Measurements from ENCODE around the gene PLCH1.

Gene PLCH1

GRCh38 chr3:155603302-155603701 lies 141.6 kb downstream of the PLCH1 start:
- DNase-seq: no peak

- DNase-seq: no peak
Measured at GRCh38 chr3:155602307-155602706, 142.6 kb downstream of the PLCH1 start.

DNA sequence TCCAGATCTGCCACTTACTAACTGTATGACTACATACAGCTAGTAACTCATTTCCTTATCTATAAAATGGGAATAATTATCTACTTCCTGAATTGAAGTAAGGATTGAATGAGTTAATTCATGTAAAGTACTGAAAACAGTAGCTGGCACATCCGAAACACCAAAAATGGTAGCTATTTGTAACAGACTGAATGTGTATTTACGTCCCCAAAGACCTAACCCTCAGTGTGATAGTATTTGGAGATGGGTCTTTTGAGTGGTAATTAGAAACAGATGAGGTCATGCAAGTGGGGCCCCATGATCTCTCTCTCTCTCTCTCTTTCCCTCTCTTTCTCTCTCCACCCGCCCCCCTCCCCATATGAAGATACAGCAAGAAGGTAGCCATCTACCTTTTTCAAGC lies 146.2 kb downstream of the PLCH1 start:
- DNase-seq: no peak

DNA sequence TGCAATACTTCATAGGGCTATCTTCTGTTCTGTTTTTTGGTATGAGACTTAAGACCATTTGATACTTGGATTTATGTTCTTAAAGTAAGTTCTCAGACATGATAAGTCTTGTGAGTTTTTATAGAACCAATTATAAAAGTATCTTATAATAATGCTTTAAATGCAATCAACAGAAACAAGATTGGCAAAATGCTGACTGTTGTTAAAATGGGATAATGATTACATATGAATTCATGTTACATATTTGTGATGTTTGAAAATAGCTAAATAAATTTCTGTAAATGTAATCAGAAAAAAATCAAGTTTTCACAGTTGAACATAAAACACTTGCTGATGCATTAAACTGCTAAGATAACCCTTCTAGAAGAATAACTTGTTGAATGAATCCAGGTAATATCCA lies 148.3 kb downstream of the PLCH1 start:
- no peak for DNase-seq

- no peak for DNase-seq
Measured at GRCh38 chr3:155595371-155595770, 149.5 kb downstream of the PLCH1 start.

DNA sequence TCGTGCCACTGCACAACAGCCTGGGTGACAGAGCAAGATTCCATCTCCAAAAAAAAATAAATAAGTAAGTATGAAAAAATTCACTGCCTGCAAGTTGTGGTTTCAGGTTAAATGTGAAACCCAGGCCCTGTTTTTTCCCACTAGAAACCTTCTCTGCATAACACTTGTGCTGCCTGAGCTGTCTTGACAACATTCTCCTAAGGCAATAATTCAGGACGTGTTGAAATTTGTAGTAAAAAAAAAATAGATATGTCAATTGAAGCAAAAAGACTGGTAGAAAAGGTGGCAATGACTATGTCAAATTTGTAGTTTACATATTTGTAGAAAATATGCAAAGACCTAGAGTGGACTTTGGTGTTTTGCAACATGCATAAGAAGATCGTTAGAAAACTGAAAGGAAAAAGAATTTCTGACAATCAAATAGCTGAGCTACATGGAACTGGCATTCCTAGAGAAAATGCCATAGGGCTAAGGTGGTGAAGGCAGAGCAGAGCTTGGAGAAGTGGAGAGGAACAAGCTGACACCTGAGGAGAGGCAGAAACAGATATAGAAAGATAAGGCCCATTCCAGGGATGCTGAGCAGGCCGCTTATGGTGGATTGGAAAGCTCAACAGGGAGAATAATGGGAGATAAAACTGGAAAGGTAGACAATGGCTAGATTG lies 150.2 kb downstream of the PLCH1 start:
- no peak for DNase-seq

GRCh38 chr3:155587581-155587980 lies 157.3 kb downstream of the PLCH1 start:
- no peak for DNase-seq

DNA sequence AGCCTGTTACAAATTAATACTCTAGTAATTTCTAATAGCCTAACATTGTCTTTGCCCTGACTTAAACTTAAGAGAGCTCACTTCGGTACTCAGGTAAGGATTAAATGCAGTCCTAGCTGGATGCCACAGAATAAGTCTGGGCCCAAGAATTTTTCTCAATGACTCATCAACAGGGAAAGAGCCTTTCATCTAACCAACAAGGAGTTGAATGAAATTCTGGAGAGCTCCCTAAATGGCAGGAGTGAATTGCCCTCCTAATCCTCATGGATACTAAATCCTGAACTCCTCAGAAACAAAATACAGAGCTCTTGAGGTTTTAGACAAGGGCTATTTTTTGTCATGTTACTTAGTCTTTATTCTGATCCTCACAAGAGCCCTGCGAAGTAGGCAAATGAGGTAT lies 159.5 kb downstream of the PLCH1 start:
- no peak for DNase-seq

GRCh38 chr3:155581579-155581978 lies 163.3 kb downstream of the PLCH1 start:
- DNase-seq: no peak

- no peak for DNase-seq
Measured at GRCh38 chr3:155572085-155572484, 172.8 kb downstream of the PLCH1 start.

DNA sequence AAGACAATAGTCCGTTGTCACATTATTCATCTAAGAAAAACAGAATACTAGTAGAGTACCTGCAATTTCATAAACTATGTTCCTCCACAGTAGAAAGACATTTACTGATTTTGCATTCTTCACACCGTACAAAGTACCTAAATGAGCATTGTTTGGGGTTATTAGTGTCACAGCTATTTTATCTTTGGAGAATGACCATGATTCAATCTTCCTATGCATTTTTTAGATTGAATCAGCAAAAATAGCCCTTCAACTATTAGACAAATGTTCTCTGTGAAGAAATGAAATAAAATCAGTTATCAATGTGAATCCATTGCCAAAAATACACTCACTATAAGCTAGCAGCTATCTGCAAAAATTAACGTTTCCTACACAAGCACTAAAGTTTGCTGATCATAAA lies 176.6 kb downstream of the PLCH1 start:
- no peak for DNase-seq

GRCh38 chr3:155560594-155560993 lies 184.3 kb downstream of the PLCH1 start:
- no peak for DNase-seq

GRCh38 chr3:155560135-155560534 lies 184.7 kb downstream of the PLCH1 start:
- DNase-seq: no peak

GRCh38 chr3:155556531-155556930 lies 188.3 kb downstream of the PLCH1 start:
- DNase-seq: no peak

- no peak for DNase-seq
Measured at GRCh38 chr3:155555479-155556060, 189.3 kb downstream of the PLCH1 start.

DNA sequence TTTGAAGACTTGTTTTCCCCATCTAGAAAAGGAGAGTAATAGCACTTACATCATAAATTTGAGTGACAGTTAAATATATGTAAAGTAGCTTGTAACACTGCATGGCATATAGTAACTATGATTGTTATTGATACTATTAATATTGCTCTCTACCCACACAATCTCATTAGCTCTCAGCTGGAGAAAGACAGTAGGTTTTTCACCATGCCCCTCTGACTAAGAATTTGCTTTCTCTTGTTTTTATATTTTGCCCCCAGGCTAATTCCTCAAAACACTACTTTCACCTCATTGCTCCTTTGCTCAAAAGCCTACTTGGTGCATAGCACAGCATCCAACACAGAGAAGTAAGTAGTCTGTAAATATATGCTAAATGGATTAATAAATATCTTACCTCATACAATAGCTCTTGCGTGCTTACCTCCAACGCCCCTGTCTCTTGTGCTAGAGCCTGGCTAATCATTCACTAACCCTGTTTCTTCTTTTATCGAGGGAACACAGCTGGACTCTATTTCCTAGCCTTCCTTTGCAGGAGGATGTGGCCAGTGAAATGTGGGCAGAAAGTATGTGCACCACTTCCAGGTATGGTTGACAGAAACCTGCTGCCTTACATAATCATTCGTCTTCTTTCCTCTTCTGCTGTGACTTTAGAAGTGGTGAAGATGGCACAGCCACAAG lies 190.0 kb downstream of the PLCH1 start:
- DNase-seq: no peak

- DNase-seq: no peak
Measured at GRCh38 chr3:155553780-155554179, 191.1 kb downstream of the PLCH1 start.

GRCh38 chr3:155553326-155553725 lies 191.5 kb downstream of the PLCH1 start:
- no peak for DNase-seq

DNA sequence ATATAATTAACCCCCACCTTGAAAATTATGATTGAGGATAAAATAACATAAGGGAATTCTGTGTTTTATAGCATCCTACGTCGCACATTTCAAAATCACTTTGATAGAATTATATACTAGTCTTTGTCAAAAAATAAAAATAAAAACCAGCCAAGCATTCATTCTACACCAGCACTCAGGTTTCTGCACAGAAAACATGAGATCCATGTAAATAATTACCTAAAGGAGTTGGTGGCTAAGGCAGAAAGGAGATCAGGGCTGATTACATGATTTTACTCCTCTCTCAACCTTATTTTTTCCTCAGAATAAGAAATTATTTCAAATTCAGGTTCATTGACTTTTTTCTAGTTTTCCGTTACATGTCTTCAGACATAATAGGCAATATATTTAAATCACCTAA lies 194.5 kb downstream of the PLCH1 start:
- DNase-seq: no peak

DNA sequence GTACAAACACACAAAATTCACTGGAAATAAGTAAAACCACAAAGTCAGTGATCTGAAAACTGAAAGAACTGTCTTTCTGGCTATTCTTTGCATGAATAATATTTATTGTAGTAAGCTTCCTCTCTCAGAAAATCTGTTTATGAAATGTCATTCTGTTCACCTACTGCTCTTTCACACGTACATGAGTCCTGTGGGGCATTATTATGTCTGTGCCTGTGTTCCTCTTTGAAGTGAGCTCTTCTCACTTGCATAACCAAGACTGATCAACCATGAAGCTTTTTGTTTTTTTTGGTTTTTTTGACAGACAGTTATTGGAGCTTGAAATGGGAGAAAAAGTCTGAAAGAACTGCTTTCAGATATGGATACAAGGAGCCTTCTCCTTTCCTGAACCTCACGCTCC lies 195.8 kb downstream of the PLCH1 start:
- DNase-seq: no peak

GRCh38 chr3:155548195-155548594 lies 196.7 kb downstream of the PLCH1 start:
- no peak for DNase-seq

GRCh38 chr3:155535098-155535497 lies 209.8 kb downstream of the PLCH1 start:
- DNase-seq: no peak

DNA sequence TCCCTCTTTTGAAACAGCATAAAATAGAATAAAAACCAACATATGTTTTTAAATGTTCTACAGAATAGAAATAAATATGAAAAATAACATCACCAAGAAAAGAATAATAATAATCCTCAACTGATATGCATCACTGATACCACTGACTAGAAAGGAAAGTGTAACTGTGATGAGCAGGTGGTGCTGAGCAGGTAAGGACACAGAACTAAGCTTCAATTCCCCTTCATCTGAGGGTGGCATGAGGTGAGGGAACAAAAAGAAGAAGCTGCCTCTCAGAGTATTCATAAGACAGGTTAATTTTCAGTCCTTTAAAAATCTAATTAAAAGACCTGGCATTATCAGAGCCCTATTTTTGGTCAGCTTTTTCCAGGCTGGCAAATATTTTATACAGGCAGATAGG lies 216.3 kb downstream of the PLCH1 start:
- DNase-seq: no peak

GRCh38 chr3:155525324-155525833 lies 219.5 kb downstream of the PLCH1 start:
- DNase-seq: no peak
